GM21423 (cell line): ENCODE results near the gene KRTAP10-5.
"Not testable (repeated sequence)": the region's sequence is repeated elsewhere in the genome, so short reads cannot be mapped to it uniquely, and the experiment has no call there.

Experiments
- ATAC-seq: cut with Tn5 transposase; IDR thresholded peaks from one replicate; pipeline ENCODE4 v1.9.1; 2021; ENCODE audit warnings: mild to moderate bottlenecking, moderate library complexity; ENCODE audit not compliant: unreplicated experiment

The KRTAP10-5 gene

GRCh38 chr21:44611551-44611950 is 31.1 kb upstream of the KRTAP10-5 start:
- ATAC-seq = no peak

GRCh38 chr21:44610157-44610843 is 29.9 kb upstream of the KRTAP10-5 start:
- ATAC-seq = not testable (repeated sequence)

GRCh38 chr21:44609193-44609592 is 28.8 kb upstream of the KRTAP10-5 start:
- ATAC-seq = no peak

- ATAC-seq = no peak
Observed at GRCh38 chr21:44606495-44606894, 26.1 kb upstream of the KRTAP10-5 start.

GRCh38 chr21:44603911-44604310 is 23.5 kb upstream of the KRTAP10-5 start:
- no peak for ATAC-seq

GRCh38 chr21:44603109-44603875 is 22.9 kb upstream of the KRTAP10-5 start:
- no peak for ATAC-seq

- no peak for ATAC-seq
Observed at GRCh38 chr21:44602463-44602850, 22.1 kb upstream of the KRTAP10-5 start.

GRCh38 chr21:44601596-44602462 is 21.4 kb upstream of the KRTAP10-5 start:
- no peak for ATAC-seq

- ATAC-seq = not testable (repeated sequence)
Observed at GRCh38 chr21:44601091-44601490, 20.7 kb upstream of the KRTAP10-5 start.

GRCh38 chr21:44600118-44600978 is 19.9 kb upstream of the KRTAP10-5 start, which contains the start of gene KRTAP10-7:
Gene KRTAP10-7 (plus strand): TSS chr21:44600597. CDS start chr21:44600622, 25 bp downstream.
- ATAC-seq = not testable (repeated sequence)

GRCh38 chr21:44599264-44600029 is 19.0 kb upstream of the KRTAP10-5 start:
- ATAC-seq = no peak

- no peak for ATAC-seq
Observed at GRCh38 chr21:44598061-44598460, 17.7 kb upstream of the KRTAP10-5 start.

GRCh38 chr21:44596068-44596725 is 15.8 kb upstream of the KRTAP10-5 start:
- ATAC-seq = no peak

- ATAC-seq = no peak
Observed at GRCh38 chr21:44595524-44595923, 15.1 kb upstream of the KRTAP10-5 start.

GRCh38 chr21:44594406-44594916 is 14.1 kb upstream of the KRTAP10-5 start:
- no peak for ATAC-seq

GRCh38 chr21:44593598-44594405 is 13.4 kb upstream of the KRTAP10-5 start:
- ATAC-seq = no peak

GRCh38 chr21:44592446-44593311 is 12.3 kb upstream of the KRTAP10-5 start, which contains the start of gene KRTAP10-6:
Gene KRTAP10-6 (minus strand): TSS chr21:44592505. CDS start chr21:44592484, 21 bp downstream.
- no peak for ATAC-seq
